ENCODE results near the gene VPREB1. TPM values are rescaled to one million over a fixed set of nuclear protein-coding genes. Genes with fewer than 3 reads are reported as not detected.
"Not testable (repeated sequence)": the region's sequence is repeated elsewhere in the genome, so short reads cannot be mapped to it uniquely, and the experiment has no call there.

Gene VPREB1
- total RNA-seq, 1 experiment from 2014 or later: not detected

DNA sequence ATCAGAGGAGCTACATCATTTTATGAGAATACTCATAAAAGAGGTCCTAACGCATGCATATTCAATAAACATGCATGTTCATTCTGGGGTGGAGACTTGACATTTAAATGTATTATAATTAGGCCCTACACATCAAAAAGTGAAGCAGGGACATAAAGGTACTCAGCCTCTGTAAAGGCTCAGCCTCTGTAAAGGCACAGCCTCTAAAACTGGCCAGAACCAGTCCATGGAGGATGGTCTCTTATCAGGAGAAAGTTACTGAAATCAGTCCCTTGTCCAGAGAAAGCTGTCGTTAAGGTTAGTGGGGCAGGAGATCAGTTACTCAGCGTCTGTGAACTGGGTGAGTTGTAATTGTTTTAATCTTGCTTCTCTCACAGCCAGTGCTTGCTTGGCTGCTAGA lies 19.2 kb downstream of the VPREB1 start:
- not testable (repeated sequence) for DNase-seq

DNA sequence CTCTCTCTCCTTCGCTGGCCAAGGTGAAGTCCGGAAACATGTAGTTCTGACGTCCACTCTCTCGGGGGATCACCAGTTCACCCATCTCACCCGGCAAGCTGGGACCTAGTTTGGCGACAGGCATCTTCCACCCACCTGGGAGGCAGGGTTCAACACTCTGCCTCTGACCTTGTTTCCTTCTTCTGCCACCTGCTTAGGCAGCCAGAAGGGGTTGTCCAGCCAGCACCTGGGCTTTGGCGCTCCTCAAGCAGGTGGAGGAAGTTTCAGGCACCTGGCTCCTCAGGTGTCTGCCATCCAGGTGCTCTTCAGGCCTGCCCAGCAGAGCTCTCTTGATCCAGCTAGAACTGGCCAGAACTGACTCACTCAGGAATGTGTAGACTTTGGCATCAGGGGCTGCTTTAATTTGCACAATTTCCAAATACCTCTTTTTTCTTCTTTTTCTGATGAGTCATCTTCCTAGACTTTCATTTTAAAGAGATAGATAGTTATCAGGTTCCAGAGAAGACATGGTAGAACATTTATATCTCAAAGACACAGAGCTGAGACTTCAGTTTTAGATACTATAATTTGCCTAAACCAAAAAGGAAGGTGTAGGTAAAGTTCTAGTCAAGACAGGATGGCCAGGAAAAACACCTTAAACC lies 25.6 kb downstream of the VPREB1 start:
- not testable (repeated sequence) for H3K4me3 ChIP-seq, H3K36me3 ChIP-seq, DNase-seq, H3K9me3 ChIP-seq, H3K27me3 ChIP-seq

More for the DNA sequence above, 19.2 kb downstream of the VPREB1 start:
- H3K36me3 ChIP-seq, H3K9me3 ChIP-seq, H3K27me3 ChIP-seq, H3K4me3 ChIP-seq: not testable (repeated sequence)

DNA sequence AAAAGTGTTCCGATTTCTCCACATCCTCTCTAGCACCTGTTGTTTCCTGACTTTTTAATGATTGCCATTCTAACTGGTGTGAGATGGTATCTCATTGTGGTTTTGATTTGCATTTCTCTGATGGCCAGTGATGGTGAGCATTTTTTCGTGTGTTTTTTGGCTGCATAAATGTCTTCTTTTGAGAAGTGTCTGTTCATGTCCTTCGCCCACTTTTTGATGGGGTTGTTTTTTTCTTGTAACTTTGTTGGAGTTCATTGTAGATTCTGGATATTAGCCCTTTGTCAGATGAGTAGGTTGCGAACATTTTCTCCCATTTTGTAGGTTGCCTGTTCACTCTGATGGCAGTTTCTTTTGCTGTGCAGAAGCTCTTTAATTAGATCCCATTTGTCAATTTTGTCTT lies 32.8 kb downstream of the VPREB1 start:
- not testable (repeated sequence) for H3K27me3 ChIP-seq, H3K4me3 ChIP-seq, H3K36me3 ChIP-seq, H3K9me3 ChIP-seq, DNase-seq

DNA sequence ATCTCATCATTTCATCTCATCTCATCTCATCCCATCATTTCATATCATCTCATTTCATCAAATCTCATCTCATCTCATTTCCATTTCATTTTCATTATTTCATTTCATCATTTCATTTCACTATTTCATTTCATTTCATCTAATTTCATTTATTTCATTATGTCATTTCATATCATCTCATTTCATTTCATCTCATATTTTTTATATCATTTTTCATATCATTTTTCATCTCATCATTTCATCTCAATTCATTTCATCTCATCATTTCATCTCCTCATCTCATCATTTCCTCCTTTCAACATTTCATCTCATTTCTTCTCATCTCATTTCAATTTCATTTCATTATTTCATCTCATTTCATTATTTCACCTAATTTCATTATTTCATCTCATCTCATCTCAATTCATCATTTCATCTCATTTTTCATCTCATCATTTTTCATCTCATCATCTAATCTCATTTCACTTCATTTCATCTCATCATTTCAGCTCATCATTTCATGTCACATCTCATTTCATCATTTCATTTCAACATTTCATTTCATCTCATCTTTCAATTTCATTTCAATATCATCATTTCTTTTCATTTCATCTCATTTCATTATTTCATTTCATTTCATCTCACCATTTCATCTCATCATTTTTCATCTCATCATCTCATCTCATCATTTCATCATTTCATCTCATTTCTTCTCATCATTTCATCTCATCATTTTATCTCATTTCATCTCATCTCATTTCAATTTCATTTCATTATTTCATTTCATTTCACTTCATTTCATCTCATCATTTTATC lies 40.6 kb downstream of the VPREB1 start:
- H3K27me3 ChIP-seq, H3K36me3 ChIP-seq, H3K4me3 ChIP-seq, DNase-seq, H3K9me3 ChIP-seq: not testable (repeated sequence)

DNA sequence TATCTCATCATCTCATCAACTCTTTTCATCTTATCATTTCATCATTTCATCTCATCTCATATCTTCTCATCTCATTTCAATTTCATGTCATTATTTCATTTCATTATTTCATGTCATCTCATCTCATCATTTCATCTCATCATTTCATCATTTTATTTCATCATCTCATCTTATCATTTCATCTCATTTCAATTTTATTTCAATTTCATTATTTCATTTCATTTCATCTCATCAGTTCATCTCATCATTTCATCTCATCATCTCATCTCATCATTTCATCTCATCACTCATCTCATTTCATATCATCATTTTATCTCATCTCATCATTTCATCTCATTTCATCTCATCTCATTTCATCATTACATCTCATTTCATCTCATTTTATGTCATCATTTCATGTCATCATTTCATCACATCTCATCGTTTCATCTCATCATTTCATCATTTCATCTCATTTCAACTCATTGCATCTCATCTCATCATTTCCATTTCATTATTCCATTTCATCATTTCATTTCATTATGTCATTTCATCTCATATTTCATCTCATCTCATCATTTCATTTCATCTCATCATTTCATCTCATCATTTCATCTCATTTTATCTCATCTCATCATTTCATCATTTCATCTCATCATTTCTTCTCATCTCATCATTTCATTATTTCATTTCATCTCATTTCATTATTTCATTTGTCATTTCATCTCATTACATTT lies 42.0 kb downstream of the VPREB1 start:
- not testable (repeated sequence) for H3K27me3 ChIP-seq, H3K4me3 ChIP-seq, H3K9me3 ChIP-seq, H3K36me3 ChIP-seq, DNase-seq

DNA sequence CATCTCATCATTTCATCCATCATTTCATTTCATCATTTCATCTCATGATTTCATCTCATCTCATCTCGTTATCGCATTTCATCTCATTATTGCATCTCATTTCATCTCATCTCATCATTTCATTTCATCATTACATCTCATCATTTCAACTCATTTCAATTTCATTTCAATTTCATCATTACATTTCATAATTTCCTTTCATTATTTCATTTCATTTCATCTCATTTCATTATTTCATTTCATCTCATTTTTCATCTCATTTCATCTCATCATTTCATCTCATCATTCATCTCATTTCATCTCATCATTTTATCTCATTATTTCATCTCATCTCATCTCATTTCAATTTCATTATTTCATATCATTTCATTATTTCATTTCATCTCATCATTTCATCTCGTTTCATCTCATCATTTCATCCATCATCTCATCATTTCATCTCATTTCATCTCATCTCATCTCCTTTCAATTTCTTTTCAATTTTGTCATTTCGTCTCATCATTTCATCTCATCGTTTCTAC lies 42.6 kb downstream of the VPREB1 start:
- not testable (repeated sequence) for H3K27me3 ChIP-seq, H3K36me3 ChIP-seq, H3K9me3 ChIP-seq, H3K4me3 ChIP-seq, DNase-seq

DNA sequence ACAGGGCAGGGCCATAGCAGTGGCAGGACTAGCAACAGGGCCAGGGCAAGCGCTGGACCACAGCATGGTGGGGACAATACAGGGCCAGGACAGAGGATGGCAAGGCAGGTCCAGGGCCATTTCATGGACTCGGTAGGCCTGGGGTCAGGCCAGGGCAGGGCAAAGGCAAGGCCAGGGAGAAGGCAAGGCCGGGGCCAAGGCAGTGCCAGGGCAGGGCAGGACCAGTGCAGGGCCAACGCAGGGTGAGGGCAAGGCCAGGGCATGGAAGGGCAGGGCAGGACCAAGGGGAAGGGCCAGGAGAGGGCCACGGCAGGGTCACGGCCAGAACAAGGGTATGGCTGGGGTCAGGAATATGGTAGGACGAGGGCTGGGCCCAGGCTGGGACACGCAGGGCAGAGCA lies 45.1 kb downstream of the VPREB1 start:
- H3K36me3 ChIP-seq, H3K27me3 ChIP-seq, H3K9me3 ChIP-seq: not testable (repeated sequence)

DNA sequence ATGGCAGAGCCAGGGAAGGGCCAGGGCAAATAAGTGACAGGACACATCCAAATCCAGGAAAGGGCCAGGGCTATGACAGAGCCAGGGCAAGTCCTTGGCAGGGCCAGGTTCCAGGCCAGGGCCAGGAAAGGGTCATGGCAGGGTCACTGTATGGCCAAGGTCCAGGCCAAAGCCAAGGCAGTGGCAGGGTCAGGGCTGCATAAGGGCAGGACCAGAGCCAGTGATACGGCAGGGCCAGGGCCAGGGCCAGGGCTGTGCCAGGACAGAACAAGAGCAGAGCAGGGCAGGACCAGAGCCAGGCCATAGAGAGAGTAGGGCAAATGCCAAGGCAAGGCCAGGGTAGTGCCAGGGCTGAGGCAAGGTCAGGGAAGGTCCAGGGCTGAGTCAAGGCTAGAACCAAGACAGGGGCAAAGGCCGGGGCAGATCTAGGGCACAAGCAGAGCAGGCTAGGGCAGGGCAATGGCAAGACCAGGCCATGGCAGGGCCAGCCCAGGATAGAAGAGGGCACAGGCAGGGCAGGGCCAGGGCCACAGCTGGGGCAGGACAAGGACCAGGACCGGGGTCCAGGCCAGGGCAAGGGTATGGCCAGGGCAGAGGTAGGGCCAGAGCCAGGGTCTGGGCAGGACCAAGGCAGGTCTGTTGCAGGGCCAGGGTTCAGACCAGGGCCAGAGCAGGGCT lies 46.7 kb downstream of the VPREB1 start:
- H3K9me3 ChIP-seq, H3K36me3 ChIP-seq, H3K27me3 ChIP-seq, H3K4me3 ChIP-seq: not testable (repeated sequence)
- peak; percentile 11 for DNase-seq

More for the DNA sequence above, 45.1 kb downstream of the VPREB1 start:
- H3K4me3 ChIP-seq, DNase-seq: not testable (repeated sequence)

DNA sequence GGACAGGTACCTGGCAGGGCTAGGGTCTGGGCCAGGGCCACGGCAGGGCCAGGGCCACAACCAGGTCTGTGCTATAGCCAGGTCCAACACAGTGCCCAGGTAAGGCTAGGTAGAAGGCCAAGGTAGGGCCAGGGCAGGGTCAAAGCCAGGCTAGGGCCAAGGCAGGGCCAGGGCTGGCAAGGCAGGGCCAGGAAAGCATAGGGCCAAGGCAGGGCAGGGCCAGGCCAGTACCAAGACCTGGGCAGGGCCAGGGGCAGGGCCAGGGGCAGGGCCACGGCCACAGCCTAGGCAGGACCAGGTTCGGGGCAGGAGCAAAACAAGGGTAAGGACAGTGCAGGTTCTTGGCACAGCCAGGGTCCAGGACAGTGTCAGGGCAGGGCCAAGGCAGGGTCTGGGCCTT lies 48.1 kb downstream of the VPREB1 start:
- DNase-seq, H3K36me3 ChIP-seq, H3K4me3 ChIP-seq, H3K9me3 ChIP-seq, H3K27me3 ChIP-seq: not testable (repeated sequence)

DNA sequence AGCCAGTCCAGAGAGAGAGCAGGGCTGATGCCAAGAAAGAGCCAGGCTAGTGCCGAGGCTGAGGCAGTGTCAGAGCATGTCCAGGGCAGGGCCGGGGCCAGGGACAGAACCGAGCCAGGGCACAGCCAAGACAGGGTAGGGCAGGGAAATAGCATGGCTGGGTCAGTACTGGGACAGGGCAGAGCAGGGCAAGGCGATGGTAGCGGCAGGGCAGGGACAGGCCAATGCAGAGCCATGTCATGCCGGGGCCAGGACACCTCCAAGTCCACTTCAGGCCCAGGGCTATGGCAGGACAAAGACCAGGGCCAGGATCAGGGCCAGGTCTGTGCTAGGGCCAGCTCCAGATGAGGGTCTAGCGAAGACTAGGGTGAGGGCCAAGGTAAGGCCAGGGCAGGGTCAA lies 48.9 kb downstream of the VPREB1 start:
- not testable (repeated sequence) for H3K9me3 ChIP-seq, DNase-seq, H3K27me3 ChIP-seq, H3K36me3 ChIP-seq, H3K4me3 ChIP-seq

DNA sequence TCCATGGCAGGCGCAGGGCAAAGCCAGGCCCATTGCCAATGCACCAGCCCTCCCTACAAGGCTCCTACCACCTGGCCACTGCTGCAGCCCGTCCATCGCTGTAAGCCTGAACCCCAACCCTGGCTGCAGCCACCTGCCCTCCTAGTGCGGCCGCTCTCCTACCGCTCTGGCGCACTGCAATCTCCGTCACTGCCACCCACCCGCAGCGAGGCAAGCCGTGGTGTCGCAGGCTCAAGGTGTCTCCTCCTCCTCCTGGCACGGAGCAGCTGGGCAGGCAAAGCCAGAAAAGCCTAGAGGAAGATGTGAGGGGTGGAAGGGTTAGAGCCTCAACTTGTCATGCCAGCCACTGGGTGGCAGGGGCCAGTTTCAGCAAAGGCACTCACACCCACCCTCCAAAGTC lies 50.1 kb downstream of the VPREB1 start:
- not testable (repeated sequence) for H3K4me3 ChIP-seq, H3K36me3 ChIP-seq, H3K9me3 ChIP-seq, H3K27me3 ChIP-seq, DNase-seq
